ENCODE measurements around the gene ORM1. TPM values are rescaled to one million over a fixed set of nuclear protein-coding genes. Genes with fewer than 3 reads are reported as not detected.

Gene ORM1
- total and polyA plus RNA-seq, 2 donors (not counting 1 experiment from before 2014, with no cell fraction given) = not detected

DNA sequence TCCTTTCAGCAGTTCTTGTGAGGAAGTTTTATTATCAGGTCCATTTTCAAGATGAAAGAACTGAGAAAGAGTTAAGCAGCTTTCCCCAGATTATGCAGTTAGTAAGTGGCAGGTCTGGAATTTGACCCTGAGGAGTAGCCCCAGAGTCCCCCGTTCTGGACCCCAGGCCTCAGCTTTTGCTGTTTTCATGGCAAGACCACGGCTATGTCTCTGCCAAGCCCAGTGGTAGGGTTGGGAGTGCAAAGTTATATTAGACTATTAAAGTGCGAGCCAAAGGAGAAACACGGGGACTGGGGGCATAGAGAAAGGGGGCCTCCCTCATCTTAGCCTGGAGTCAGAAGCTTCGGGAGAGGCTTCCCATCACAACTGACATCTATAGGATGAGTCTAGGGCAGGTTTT lies 19.3 kb upstream of the ORM1 start:
- Histone ChIP-seq H3K9me3 (ENCODE audit: control insufficient read depth, insufficient read depth, low read depth, low read length) (no peaks in the 10 kb centered on the region), H4K20me1 (ENCODE audit: control insufficient read depth, extremely low read depth, insufficient read depth, low read length) (no peaks in the 10 kb centered on the region), H3K9ac (ENCODE audit: insufficient read depth, low read length) (no peak overlapping the region), H3K36me3 (ENCODE audit: control insufficient read depth, insufficient read depth, low read length) (peaks cover 2% of the 10 kb centered on the region), H3K4me3 (replicated peaks in 1 of 4; ENCODE audit: control extremely low read depth in 1 of 4, insufficient read depth in 1 of 4, low read depth in 3 of 4, low read length in 4 of 4) (no peak overlapping the region), H3K4me1 (ENCODE audit: control insufficient read depth, extremely low read depth, insufficient read depth, low read length) (no peaks in the 10 kb centered on the region), H3K27ac (ENCODE audit: insufficient read depth, low read length) (no peak overlapping the region), H2AFZ (ENCODE audit: low read length) (no peak overlapping the region), H3K27me3 (ENCODE audit: control insufficient read depth, insufficient read depth, low read length) (no peaks in the 10 kb centered on the region), H3K4me2 (ENCODE audit: extremely low read depth, insufficient read depth, low read length) (no peak overlapping the region), H3K79me2 (ENCODE audit: control insufficient read depth, insufficient read depth, low read length) (no peaks in the 10 kb centered on the region)
- TF ChIP-seq EZH2 (IDR thresholded peaks at IDR 0.05; ENCODE audit: low read length, missing control alignments) = no peak
- TF ChIP-seq, protein P1, sequence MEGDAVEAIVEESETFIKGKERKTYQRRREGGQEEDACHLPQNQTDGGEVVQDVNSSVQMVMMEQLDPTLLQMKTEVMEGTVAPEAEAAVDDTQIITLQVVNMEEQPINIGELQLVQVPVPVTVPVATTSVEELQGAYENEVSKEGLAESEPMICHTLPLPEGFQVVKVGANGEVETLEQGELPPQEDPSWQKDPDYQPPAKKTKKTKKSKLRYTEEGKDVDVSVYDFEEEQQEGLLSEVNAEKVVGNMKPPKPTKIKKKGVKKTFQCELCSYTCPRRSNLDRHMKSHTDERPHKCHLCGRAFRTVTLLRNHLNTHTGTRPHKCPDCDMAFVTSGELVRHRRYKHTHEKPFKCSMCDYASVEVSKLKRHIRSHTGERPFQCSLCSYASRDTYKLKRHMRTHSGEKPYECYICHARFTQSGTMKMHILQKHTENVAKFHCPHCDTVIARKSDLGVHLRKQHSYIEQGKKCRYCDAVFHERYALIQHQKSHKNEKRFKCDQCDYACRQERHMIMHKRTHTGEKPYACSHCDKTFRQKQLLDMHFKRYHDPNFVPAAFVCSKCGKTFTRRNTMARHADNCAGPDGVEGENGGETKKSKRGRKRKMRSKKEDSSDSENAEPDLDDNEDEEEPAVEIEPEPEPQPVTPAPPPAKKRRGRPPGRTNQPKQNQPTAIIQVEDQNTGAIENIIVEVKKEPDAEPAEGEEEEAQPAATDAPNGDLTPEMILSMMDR (conservative IDR thresholded peaks at IDR 0.05 in 1 of 2, IDR thresholded peaks at IDR 0.05 in 1 of 2; ENCODE audit: low read depth in 1 of 2, low read length in 2 of 2) = no peak
- DNase-seq (ENCODE audit: low read depth in 2 of 2) = no peak

DNA sequence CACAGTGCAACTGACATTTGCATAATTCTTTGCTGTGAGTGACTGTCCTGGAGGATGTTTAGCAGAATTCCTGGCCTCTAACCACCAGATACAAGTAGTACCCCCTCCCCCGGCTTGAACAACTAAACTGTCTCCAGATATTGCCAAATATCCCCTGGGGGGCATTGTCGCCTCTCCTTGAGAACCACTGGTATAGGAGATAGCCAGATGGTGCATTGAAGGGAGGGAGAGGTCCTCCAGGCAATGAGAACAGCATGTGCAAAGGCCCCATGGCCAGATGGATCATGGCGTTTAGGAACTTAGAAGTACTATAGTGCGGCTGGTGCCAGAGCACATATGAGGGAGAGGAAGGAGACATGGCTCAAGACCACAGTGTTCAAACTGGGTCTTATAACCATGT lies 18.9 kb upstream of the ORM1 start:
- no peak for DNase-seq (ENCODE audit: low read depth in 2 of 2)
- H2AFZ ChIP-seq (ENCODE audit: low read length) = no peak overlapping the region
- no peak overlapping the region for H3K27ac ChIP-seq (ENCODE audit: insufficient read depth, low read length)
- no peaks in the 10 kb centered on the region for H3K79me2 ChIP-seq (ENCODE audit: control insufficient read depth, insufficient read depth, low read length)
- no peak overlapping the region for H3K9ac ChIP-seq (ENCODE audit: insufficient read depth, low read length)
- H4K20me1 ChIP-seq (ENCODE audit: control insufficient read depth, extremely low read depth, insufficient read depth, low read length) = no peaks in the 10 kb centered on the region
- H3K27me3 ChIP-seq (ENCODE audit: control insufficient read depth, insufficient read depth, low read length) = no peaks in the 10 kb centered on the region
- H3K9me3 ChIP-seq (ENCODE audit: control insufficient read depth, insufficient read depth, low read depth, low read length) = no peaks in the 10 kb centered on the region
- no peaks in the 10 kb centered on the region for H3K4me1 ChIP-seq (ENCODE audit: control insufficient read depth, extremely low read depth, insufficient read depth, low read length)
- H3K36me3 ChIP-seq (ENCODE audit: control insufficient read depth, insufficient read depth, low read length) = peaks cover 2% of the 10 kb centered on the region
- H3K4me3 ChIP-seq (replicated peaks in 1 of 4; ENCODE audit: control extremely low read depth in 1 of 4, insufficient read depth in 1 of 4, low read depth in 3 of 4, low read length in 4 of 4) = no peak overlapping the region
- H3K4me2 ChIP-seq (ENCODE audit: extremely low read depth, insufficient read depth, low read length) = no peak overlapping the region
- TF ChIP-seq EZH2 (IDR thresholded peaks at IDR 0.05; ENCODE audit: low read length, missing control alignments) = no peak
- TF ChIP-seq, protein P1 (conservative IDR thresholded peaks at IDR 0.05 in 1 of 2, IDR thresholded peaks at IDR 0.05 in 1 of 2; ENCODE audit: low read depth in 1 of 2, low read length in 2 of 2) = no peak

DNA sequence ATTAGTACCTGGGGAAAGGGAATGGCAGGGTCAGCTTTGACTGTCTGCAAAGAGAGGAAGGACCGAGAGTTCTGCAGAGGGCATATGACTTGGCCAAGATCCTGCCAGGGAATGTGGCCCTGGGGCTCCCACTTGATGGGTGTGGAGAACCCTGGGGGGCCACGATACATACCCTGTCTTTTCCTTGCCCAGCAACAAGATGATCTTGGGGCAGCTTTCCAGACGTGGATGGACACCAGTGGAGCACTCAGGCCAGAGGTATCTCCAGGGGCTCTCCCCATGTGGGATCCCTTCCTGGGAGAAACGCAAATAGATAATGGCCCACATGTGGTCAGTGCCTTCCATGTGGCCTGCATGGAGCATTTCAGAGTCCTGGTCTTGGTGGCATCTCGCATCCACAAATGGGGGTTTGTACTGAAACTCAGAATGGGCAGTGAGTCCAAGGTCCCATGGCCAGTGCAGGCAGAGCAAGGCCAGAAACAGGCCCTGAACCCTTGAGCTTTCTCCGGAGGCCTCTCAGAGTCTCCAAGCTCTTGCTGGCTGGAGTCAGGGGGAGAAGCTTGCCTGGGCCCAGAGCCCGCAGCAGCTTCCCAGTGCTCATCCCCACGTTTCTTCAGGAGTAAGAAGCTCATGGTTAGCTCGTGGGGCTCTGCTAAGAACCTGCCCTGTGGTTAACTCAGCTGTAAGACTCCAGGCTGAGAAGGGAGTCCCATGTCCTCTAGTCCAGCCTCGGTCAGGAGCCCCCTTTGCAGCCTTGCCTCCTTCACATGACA lies 18.3 kb upstream of the ORM1 start:
- H3K9me3 ChIP-seq (ENCODE audit: control insufficient read depth, insufficient read depth, low read depth, low read length) = no peaks in the 10 kb centered on the region
- H3K27ac ChIP-seq (ENCODE audit: insufficient read depth, low read length) = no peak overlapping the region
- DNase-seq (ENCODE audit: low read depth in 2 of 2) = no peak
- H4K20me1 ChIP-seq (ENCODE audit: control insufficient read depth, extremely low read depth, insufficient read depth, low read length) = no peaks in the 10 kb centered on the region
- no peaks in the 10 kb centered on the region for H3K4me1 ChIP-seq (ENCODE audit: control insufficient read depth, extremely low read depth, insufficient read depth, low read length)
- no peaks in the 10 kb centered on the region for H3K79me2 ChIP-seq (ENCODE audit: control insufficient read depth, insufficient read depth, low read length)
- TF ChIP-seq, protein P1 (conservative IDR thresholded peaks at IDR 0.05 in 1 of 2, IDR thresholded peaks at IDR 0.05 in 1 of 2; ENCODE audit: low read depth in 1 of 2, low read length in 2 of 2) = no peak
- no peak for TF ChIP-seq EZH2 (IDR thresholded peaks at IDR 0.05; ENCODE audit: low read length, missing control alignments)
- no peak overlapping the region for H3K4me2 ChIP-seq (ENCODE audit: extremely low read depth, insufficient read depth, low read length)
- no peak overlapping the region for H3K4me3 ChIP-seq (replicated peaks in 1 of 4; ENCODE audit: control extremely low read depth in 1 of 4, insufficient read depth in 1 of 4, low read depth in 3 of 4, low read length in 4 of 4)
- no peaks in the 10 kb centered on the region for H3K27me3 ChIP-seq (ENCODE audit: control insufficient read depth, insufficient read depth, low read length)
- H2AFZ ChIP-seq (ENCODE audit: low read length) = no peak overlapping the region
- H3K9ac ChIP-seq (ENCODE audit: insufficient read depth, low read length) = no peak overlapping the region
- H3K36me3 ChIP-seq (ENCODE audit: control insufficient read depth, insufficient read depth, low read length) = peaks cover 2% of the 10 kb centered on the region
